ENCODE data around the gene CYP26B1. TPM values are rescaled to one million over a fixed set of nuclear protein-coding genes. Genes with fewer than 3 reads are reported as not detected.

The CYP26B1 gene
- total RNA-seq, 8 experiments from 2014 or later, result 1.7 to 272 (median 6.0) TPM

GRCh38 chr2:72144632-72145288 is 2.9 kb downstream of the CYP26B1 start:
- ATAC-seq (replicated peaks in 6 of 8), result peak in 3 of 8 experiments; percentile 7 to 50 (median 9)
- Histone ChIP-seq H3K4me1 (replicated peaks in 1 of 2) (peaks cover 25 to 47% of the 10 kb centered on the region in 2 donors), H3K4me3 (peak overlapping the region; percentile 8 to 25 (median 20)), H3K27ac (no peak overlapping the region)
- in situ Hi-C loops (cut with MboI; ENCODE audit: low pct_unique_long_range_greater_than_20kb in 2 of 9, low sequenced_read_pairs in 9 of 9, unreplicated experiment in 9 of 9), result loop anchor here in 4 of 9 experiments (10.0 to 25.0 kb wide), 4 partner anchors 207 to 607 kb away; no protein-coding TSS in a partner anchor
- 6% methylated on average over 13 of the region's 63 CpGs; no CpG with 5 or more reads in 9 of the 10 experiments for WGBS, 10 experiments

GRCh38 chr2:72144274-72144631 is 3.4 kb downstream of the CYP26B1 start:
- ATAC-seq (replicated peaks in 6 of 8), result no peak
- in situ Hi-C loops (cut with MboI; ENCODE audit: low pct_unique_long_range_greater_than_20kb in 2 of 9, low sequenced_read_pairs in 9 of 9, unreplicated experiment in 9 of 9), result loop anchor here in 4 of 9 experiments (10.0 to 25.0 kb wide), 4 partner anchors 207 to 607 kb away; no protein-coding TSS in a partner anchor
- 20% methylated on average over 1 of the region's 23 CpGs; no CpG with 5 or more reads in 9 of the 10 experiments for WGBS, 10 experiments

GRCh38 chr2:72143441-72144273 is 4.0 kb downstream of the CYP26B1 start:
- ATAC-seq (replicated peaks in 6 of 8), result peak in 5 of 8 experiments; percentile 63 to 80 (median 78)
- Histone ChIP-seq H3K4me1 (replicated peaks in 1 of 2) (peaks cover 25 to 42% of the 10 kb centered on the region in 2 donors), H3K4me3 (peak overlapping the region; percentile 6 to 25 (median 15)), H3K27ac (no peak overlapping the region)
- 0 to 83% (median 26%) methylated on average over 3 to 13 of the region's 65 CpGs; no CpG with 5 or more reads in 6 of the 10 experiments for WGBS, 10 experiments
- in situ Hi-C loops (cut with MboI; ENCODE audit: low pct_unique_long_range_greater_than_20kb in 2 of 9, low sequenced_read_pairs in 9 of 9, unreplicated experiment in 9 of 9), result loop anchor here in 4 of 9 experiments (10.0 to 25.0 kb wide), 4 partner anchors 206 to 606 kb away; no protein-coding TSS in a partner anchor

More at GRCh38 chr2:72144274-72144631, 3.4 kb downstream of the CYP26B1 start:
- H3K27ac ChIP-seq, result no peak overlapping the region
- peak overlapping the region in 4 of 5 donors; percentile 19 to 25 (median 22) for H3K4me3 ChIP-seq
- peaks cover 25 to 45% of the 10 kb centered on the region in 2 donors for H3K4me1 ChIP-seq (replicated peaks in 1 of 2)

- 10 to 67% (median 54%) methylated on average over 1 to 14 of the region's 50 CpGs; no CpG with 5 or more reads in 3 of the 10 experiments for WGBS, 10 experiments
- H3K4me3 ChIP-seq, result peak overlapping the region; percentile 6 to 25 (median 15)
- in situ Hi-C loops (cut with MboI; ENCODE audit: low pct_unique_long_range_greater_than_20kb in 2 of 9, low sequenced_read_pairs in 9 of 9, unreplicated experiment in 9 of 9), result loop anchor here in 4 of 9 experiments (10.0 to 25.0 kb wide), 4 partner anchors 206 to 606 kb away; no protein-coding TSS in a partner anchor
Measured at GRCh38 chr2:72142570-72143440, 4.9 kb downstream of the CYP26B1 start.

GRCh38 chr2:72141881-72142451 is 5.7 kb downstream of the CYP26B1 start:
- Histone ChIP-seq H3K4me1 (replicated peaks in 1 of 2) (peaks cover 22 to 36% of the 10 kb centered on the region in 2 donors), H3K4me3 (no peak overlapping the region), H3K27ac (no peak overlapping the region)
- in situ Hi-C loops (cut with MboI; ENCODE audit: low pct_unique_long_range_greater_than_20kb in 2 of 9, low sequenced_read_pairs in 9 of 9, unreplicated experiment in 9 of 9), result loop anchor here in 4 of 9 experiments (10.0 to 25.0 kb wide), 4 partner anchors 205 to 605 kb away; no protein-coding TSS in a partner anchor
- ATAC-seq (replicated peaks in 6 of 8), result no peak
- WGBS, 10 experiments, result 60 to 90% (median 60%) methylated on average over 1 to 3 of the region's 13 CpGs; no CpG with 5 or more reads in 7 of the 10 experiments

More at GRCh38 chr2:72142570-72143440, 4.9 kb downstream of the CYP26B1 start:
- ATAC-seq (replicated peaks in 6 of 8), result peak; percentile 1 to 88 (median 84)
- H3K4me1 ChIP-seq (replicated peaks in 1 of 2), result peaks cover 25 to 37% of the 10 kb centered on the region in 2 donors
- no peak overlapping the region for H3K27ac ChIP-seq

- ATAC-seq (replicated peaks in 6 of 8), result no peak
- WGBS, 10 experiments, result 96 to 100% methylated on average over 1 to 4 of the region's 5 CpGs; no CpG with 5 or more reads in 8 of the 10 experiments
- Histone ChIP-seq H3K27ac (no peak overlapping the region), H3K4me1 (replicated peaks in 1 of 2) (peaks cover 25 to 42% of the 10 kb centered on the region in 2 donors), H3K4me3 (no peak overlapping the region)
- in situ Hi-C loops (cut with MboI; ENCODE audit: low pct_unique_long_range_greater_than_20kb in 2 of 9, low sequenced_read_pairs in 9 of 9, unreplicated experiment in 9 of 9), result loop anchor here in 4 of 9 experiments (10.0 to 25.0 kb wide), 4 partner anchors 204 to 604 kb away; no protein-coding TSS in a partner anchor
Measured at GRCh38 chr2:72141032-72141645, 6.5 kb downstream of the CYP26B1 start.

- ATAC-seq (replicated peaks in 6 of 8), result no peak
- peaks cover 26 to 44% of the 10 kb centered on the region in 2 donors for H3K4me1 ChIP-seq (replicated peaks in 1 of 2)
- WGBS, 10 experiments, result 60 to 100% (median 89%) methylated on average over 1 to 4 of the region's 4 CpGs; no CpG with 5 or more reads in 6 of the 10 experiments
- no peak overlapping the region for H3K4me3 ChIP-seq
- in situ Hi-C loops (cut with MboI; ENCODE audit: low pct_unique_long_range_greater_than_20kb in 2 of 9, low sequenced_read_pairs in 9 of 9, unreplicated experiment in 9 of 9), result loop anchor here in 4 of 9 experiments (10.0 to 25.0 kb wide), 4 partner anchors 203 to 603 kb away; no protein-coding TSS in a partner anchor
- H3K27ac ChIP-seq, result no peak overlapping the region
Measured at GRCh38 chr2:72140621-72140960, 7.1 kb downstream of the CYP26B1 start.

GRCh38 chr2:72139874-72140620 is 7.6 kb downstream of the CYP26B1 start:
- Histone ChIP-seq H3K4me3 (no peak overlapping the region), H3K27ac (no peak overlapping the region), H3K4me1 (replicated peaks in 1 of 2) (peaks cover 22 to 39% of the 10 kb centered on the region in 2 donors)
- in situ Hi-C loops (cut with MboI; ENCODE audit: low pct_unique_long_range_greater_than_20kb in 2 of 9, low sequenced_read_pairs in 9 of 9, unreplicated experiment in 9 of 9), result loop anchor here in 5 of 9 experiments (10.0 to 25.0 kb wide), 4 partner anchors 203 to 603 kb away; no protein-coding TSS in a partner anchor
- ATAC-seq (replicated peaks in 6 of 8), result no peak
- WGBS, 10 experiments, result 20 to 100% methylated on average over 1 of the region's 14 CpGs; no CpG with 5 or more reads in 8 of the 10 experiments

GRCh38 chr2:72139471-72139873 is 8.2 kb downstream of the CYP26B1 start:
- WGBS, 10 experiments, result 100% methylated on average over 1 to 2 of the region's 8 CpGs; no CpG with 5 or more reads in 8 of the 10 experiments
- in situ Hi-C loops (cut with MboI; ENCODE audit: low pct_unique_long_range_greater_than_20kb in 2 of 9, low sequenced_read_pairs in 9 of 9, unreplicated experiment in 9 of 9), result loop anchor here in 4 of 9 experiments (10.0 to 25.0 kb wide), 4 partner anchors 202 to 602 kb away; no protein-coding TSS in a partner anchor
- Histone ChIP-seq H3K27ac (no peak overlapping the region), H3K4me1 (replicated peaks in 1 of 2) (peaks cover 18 to 33% of the 10 kb centered on the region in 2 donors), H3K4me3 (no peak overlapping the region)
- no peak for ATAC-seq (replicated peaks in 6 of 8)

GRCh38 chr2:72138921-72139381 is 8.7 kb downstream of the CYP26B1 start:
- Histone ChIP-seq H3K27ac (no peak overlapping the region), H3K4me3 (no peak overlapping the region), H3K4me1 (replicated peaks in 1 of 2) (peaks cover 12 to 28% of the 10 kb centered on the region in 2 donors)
- in situ Hi-C loops (cut with MboI; ENCODE audit: low pct_unique_long_range_greater_than_20kb in 2 of 9, low sequenced_read_pairs in 9 of 9, unreplicated experiment in 9 of 9), result loop anchor here in 4 of 9 experiments (10.0 to 25.0 kb wide), 4 partner anchors 202 to 602 kb away; no protein-coding TSS in a partner anchor
- WGBS, 10 experiments, result 30 to 87% (median 60%) methylated on average over 1 to 3 of the region's 14 CpGs; no CpG with 5 or more reads in 5 of the 10 experiments
- ATAC-seq (replicated peaks in 6 of 8), result peak in 1 of 8 experiments; percentile 1
